SH-SY5Y (cell line): Measurements from ENCODE around the gene TIE1.

ENCODE experiments used
- GATA2 ChIP-seq: IDR thresholded peaks from 2 replicates; pipeline ENCODE4 v1.6.1; 2011; ENCODE audit warnings: mild to moderate bottlenecking, low read depth, low read length
- GATA3 ChIP-seq: IDR thresholded peaks from 2 replicates; pipeline ENCODE4 v1.6.1; 2011; ENCODE audit warnings: low read depth, mild to moderate bottlenecking, low read length, moderate library complexity

- no peak for TF ChIP-seq GATA3
- no peak for TF ChIP-seq GATA2
Measured at GRCh38 chr1:43270421-43271095, 30.2 kb upstream of the TIE1 start.
